Esophagus squamous epithelium (tissue), 5 donors: Measurements from ENCODE around the gene RGS6. TPM values are rescaled to one million over a fixed set of nuclear protein-coding genes. Genes with fewer than 3 reads are reported as not detected.

Experiments
- DNase-seq: peaks from one replicate; lab custom pipeline; 2025; lab: John Stamatoyannopoulos, UW
- H3K27ac ChIP-seq, 4 donors: fragments of 200-600 bp; sonication (generic); one replicate each; pipeline ENCODE4 v1.5.1; 2016 to 2019; ENCODE audit warnings: mild to moderate bottlenecking in 1 of 4
- H3K27me3 ChIP-seq, 4 donors: fragments of 200-600 bp; sonication (generic); 1 replicate in 3 of 4; 2 replicates in 1 of 4; pipeline versions ENCODE4 v1.5.1 to v1.6.0; 2017 to 2021; ENCODE audit warnings: antibody characterized with exemption in 1 of 4
- H3K36me3 ChIP-seq, 3 donors: fragments of 200-600 bp; sonication (generic); one replicate each; pipeline ENCODE4 v1.5.1; 2016 to 2019
- H3K4me1 ChIP-seq, 3 donors: fragments of 200-600 bp; sonication (generic); one replicate each; pipeline ENCODE4 v1.5.1; 2017 to 2019
- H3K4me3 ChIP-seq, 4 donors: fragments of 200-600 bp; sonication (generic); 1 replicate in 3 of 4; 2 replicates in 1 of 4; pipeline ENCODE4 v1.5.1; 2016 to 2019; ENCODE audit warnings: mild to moderate bottlenecking in 2 of 4, moderate library complexity in 1 of 4
- H3K9me3 ChIP-seq, 3 donors: fragments of 200-600 bp; sonication (generic); one replicate each; pipeline ENCODE4 v1.5.1; 2016 to 2019
- CTCF ChIP-seq, 6 experiments: fragments of 450-650 bp in 4 of 6; fragments of 200-600 bp in 2 of 6; sonication (generic) in 2 of 6; IDR thresholded peaks; one replicate each; pipeline ENCODE4 v1.5.1; 2016 to 2019; ENCODE audit warnings: antibody characterized with exemption in 6 of 6, mild to moderate bottlenecking in 4 of 6, moderate library complexity in 4 of 6
- POLR2A ChIP-seq, 4 donors: fragments of 450-650 bp; IDR thresholded peaks; one replicate each; pipeline ENCODE4 v1.6.1; 2017; ENCODE audit warnings: antibody characterized with exemption in 4 of 4, mild to moderate bottlenecking in 4 of 4, moderate library complexity in 3 of 4
- WGBS, 2 donors: methylation state at CpG; one replicate each; pipeline ENCODE4 v1.1.5; 2018; 5-methylcytosine and 5-hydroxymethylcytosine counted together
- intact Hi-C: fragments of 100-400 bp; cut with DNase I; formaldehyde crosslinking; loops from one replicate; pipeline ENCODE4 v1.15.0; 2022
- total RNA-seq, 4 donors: library from RNA; depleted of rRNA; stranded (reverse); fragments of >200 nt; gene quantifications; one replicate each; pipeline ENCODE4 v1.1.0, GENCODE V29; 2016
- donor health status: DM: yes; HTN: yes; CAD: no.

Gene RGS6
- total RNA-seq, 4 donors from 2014 or later = 0.06 to 0.76 (median 0.66) TPM; not detected in 1

GRCh38 chr14:72040528-72040927 lies 108.3 kb downstream of the RGS6 start:
- Histone ChIP-seq H3K27me3 (no peaks in the 10 kb centered on the region), H3K9me3 (no peaks in the 10 kb centered on the region), H3K36me3 (no peaks in the 10 kb centered on the region), H3K4me3 (no peak overlapping the region), H3K27ac (no peak overlapping the region), H3K4me1 (no peaks in the 10 kb centered on the region)
- TF ChIP-seq CTCF (IDR thresholded peaks at IDR 0.05) (no peak), POLR2A (IDR thresholded peaks at IDR 0.05) (no peak)
- intact Hi-C loops = no loop called here
- no peak for DNase-seq

GRCh38 chr14:72045271-72045670 lies 113.0 kb downstream of the RGS6 start:
- H3K4me3 ChIP-seq = no peak overlapping the region
- no peaks in the 10 kb centered on the region for H3K36me3 ChIP-seq
- no peaks in the 10 kb centered on the region for H3K4me1 ChIP-seq
- WGBS, 2 donors = 64 to 72% methylated on average over 2 of the region's 2 CpGs
- intact Hi-C loops = no loop called here
- H3K27me3 ChIP-seq = no peaks in the 10 kb centered on the region
- no peak for DNase-seq
- no peak for TF ChIP-seq POLR2A (IDR thresholded peaks at IDR 0.05)
- TF ChIP-seq CTCF (IDR thresholded peaks at IDR 0.05) = no peak
- H3K27ac ChIP-seq = no peak overlapping the region
- no peaks in the 10 kb centered on the region for H3K9me3 ChIP-seq

- no peak for TF ChIP-seq POLR2A (IDR thresholded peaks at IDR 0.05)
- no peak for TF ChIP-seq CTCF (IDR thresholded peaks at IDR 0.05)
- intact Hi-C loops = no loop called here
- no peak for DNase-seq
These were observed 113.7 kb downstream of the RGS6 start for GRCh38 chr14:72045885-72046284.

GRCh38 chr14:72049462-72049861 lies 117.2 kb downstream of the RGS6 start:
- H3K9me3 ChIP-seq = no peaks in the 10 kb centered on the region
- H3K27me3 ChIP-seq = no peaks in the 10 kb centered on the region
- WGBS, 2 donors = 0 to 13% methylated on average over 1 of the region's 1 CpG
- no peak for TF ChIP-seq CTCF (IDR thresholded peaks at IDR 0.05)
- TF ChIP-seq POLR2A (IDR thresholded peaks at IDR 0.05) = no peak
- no peak overlapping the region for H3K27ac ChIP-seq
- H3K4me3 ChIP-seq = no peak overlapping the region
- no peaks in the 10 kb centered on the region for H3K36me3 ChIP-seq
- intact Hi-C loops = no loop called here
- H3K4me1 ChIP-seq = no peaks in the 10 kb centered on the region
- no peak for DNase-seq

More at GRCh38 chr14:72045885-72046284, 113.7 kb downstream of the RGS6 start:
- Histone ChIP-seq H3K27ac (no peak overlapping the region), H3K9me3 (no peaks in the 10 kb centered on the region), H3K4me3 (no peak overlapping the region), H3K36me3 (no peaks in the 10 kb centered on the region), H3K27me3 (no peaks in the 10 kb centered on the region), H3K4me1 (no peaks in the 10 kb centered on the region)
- 79% methylated on average over 7 of the region's 7 CpGs for WGBS, 2 donors

GRCh38 chr14:72052356-72052755 lies 120.1 kb downstream of the RGS6 start:
- Histone ChIP-seq H3K27ac (no peak overlapping the region), H3K4me3 (no peak overlapping the region), H3K4me1 (no peaks in the 10 kb centered on the region), H3K36me3 (no peaks in the 10 kb centered on the region), H3K27me3 (no peaks in the 10 kb centered on the region), H3K9me3 (no peaks in the 10 kb centered on the region)
- DNase-seq = no peak
- no peak for TF ChIP-seq POLR2A (IDR thresholded peaks at IDR 0.05)
- no peak for TF ChIP-seq CTCF (IDR thresholded peaks at IDR 0.05)
- intact Hi-C loops = no loop called here
- WGBS, 2 donors = 59 to 68% methylated on average over 2 of the region's 2 CpGs
